HG03196 (cell line): Measurements from ENCODE around the gene IRF2BP2.

Experiments used
- ATAC-seq: cut with Tn5 transposase; IDR thresholded peaks from one replicate; pipeline ENCODE4 v1.9.1; 2021; ENCODE audit not compliant: unreplicated experiment

Gene IRF2BP2

DNA sequence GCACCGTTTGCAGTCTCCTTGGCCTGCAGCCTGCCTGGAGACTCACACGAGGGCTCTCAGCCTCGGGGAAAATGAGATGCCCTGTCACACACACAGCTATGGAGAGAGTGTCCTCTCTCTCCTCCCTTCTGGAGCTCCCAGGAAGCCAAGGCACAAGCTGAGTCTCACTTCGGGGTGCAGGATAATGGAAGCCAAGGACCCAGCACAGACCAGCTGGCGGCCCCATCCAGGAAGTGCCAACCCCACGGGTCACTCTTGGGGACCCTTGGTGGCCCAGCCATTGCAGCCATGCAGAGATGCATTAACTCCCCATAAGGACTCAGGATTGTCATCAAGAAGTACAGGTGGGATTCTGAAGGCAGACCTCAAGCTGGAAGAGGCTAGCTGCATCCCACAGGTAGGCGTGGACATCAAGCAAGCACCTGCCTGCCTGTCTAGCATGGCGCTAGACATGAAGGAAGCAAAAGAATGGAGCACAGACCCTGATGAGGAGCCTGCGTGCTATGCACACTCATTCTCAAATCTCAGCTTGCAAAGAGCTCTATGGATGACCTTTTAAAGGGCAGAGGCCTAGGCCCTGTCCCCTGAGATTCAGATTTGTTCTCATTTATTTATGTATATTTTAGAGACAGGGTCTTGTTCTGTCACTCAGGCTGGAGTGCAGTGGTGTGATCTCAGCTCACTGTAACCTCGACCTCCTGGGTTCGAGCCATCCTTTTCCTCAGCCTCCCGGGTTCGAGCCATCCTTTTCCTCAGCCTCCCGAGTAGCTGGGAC lies 49.9 kb downstream of the IRF2BP2 start:
- no peak for ATAC-seq

DNA sequence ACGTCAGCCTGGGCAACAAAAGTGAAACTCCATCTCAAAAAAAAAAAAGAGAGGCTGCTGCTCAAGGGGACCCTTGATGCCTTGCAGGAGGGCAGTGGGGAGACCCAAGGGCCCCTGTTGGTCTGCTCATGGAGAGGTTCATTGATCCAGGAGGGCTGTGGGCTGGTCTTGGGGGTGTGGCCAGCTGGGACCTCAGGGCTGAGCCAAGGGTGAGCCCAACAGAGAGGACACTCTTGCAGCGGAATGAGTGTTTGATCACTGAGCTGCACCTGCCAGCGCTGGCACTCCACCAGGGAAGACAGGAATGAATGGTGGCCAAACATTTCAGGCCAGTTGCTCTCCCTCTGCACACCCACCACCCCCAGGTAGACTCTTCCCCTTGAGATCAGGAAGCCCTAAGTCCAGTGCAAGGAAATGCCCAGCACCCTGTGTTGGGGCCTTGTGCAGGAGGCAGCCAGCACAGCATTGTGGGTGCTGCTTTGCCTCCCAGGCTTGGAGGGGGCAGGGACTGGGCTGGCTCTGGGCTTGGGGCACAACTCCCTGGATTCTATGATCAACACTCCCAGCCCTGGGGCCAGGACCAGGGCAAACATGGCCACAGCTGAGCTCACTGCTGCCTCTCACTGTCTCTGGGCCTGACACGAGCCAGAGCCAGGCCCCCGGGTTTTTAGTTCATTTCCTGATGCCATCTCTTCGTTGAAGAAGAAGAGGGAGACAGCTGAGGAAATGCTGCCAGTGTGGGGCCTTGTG lies 50.7 kb downstream of the IRF2BP2 start:
- ATAC-seq, result no peak

DNA sequence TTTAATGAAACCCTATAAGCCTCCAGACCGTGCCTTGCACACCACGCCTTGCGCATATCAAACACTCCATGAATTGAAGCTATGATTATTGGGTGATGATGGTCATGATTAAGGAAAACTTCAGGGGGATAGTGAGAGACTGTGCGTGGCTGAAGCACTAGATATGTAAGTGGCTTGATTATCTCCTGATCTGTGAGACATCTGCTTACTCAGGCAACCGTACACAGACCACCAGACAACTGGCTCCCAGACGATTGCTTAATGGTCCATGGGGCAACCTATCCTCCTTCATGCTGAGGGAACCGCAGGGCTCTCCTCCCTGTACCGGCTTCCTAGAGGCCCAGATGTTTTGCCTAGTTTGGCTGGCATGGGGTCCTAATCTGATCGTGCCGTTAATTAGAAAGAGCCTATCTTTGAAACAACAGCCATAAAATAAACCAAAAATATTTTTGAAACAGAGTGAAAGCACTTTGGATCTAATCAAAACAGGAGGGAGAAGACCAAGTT lies 51.6 kb downstream of the IRF2BP2 start:
- no peak for ATAC-seq

DNA sequence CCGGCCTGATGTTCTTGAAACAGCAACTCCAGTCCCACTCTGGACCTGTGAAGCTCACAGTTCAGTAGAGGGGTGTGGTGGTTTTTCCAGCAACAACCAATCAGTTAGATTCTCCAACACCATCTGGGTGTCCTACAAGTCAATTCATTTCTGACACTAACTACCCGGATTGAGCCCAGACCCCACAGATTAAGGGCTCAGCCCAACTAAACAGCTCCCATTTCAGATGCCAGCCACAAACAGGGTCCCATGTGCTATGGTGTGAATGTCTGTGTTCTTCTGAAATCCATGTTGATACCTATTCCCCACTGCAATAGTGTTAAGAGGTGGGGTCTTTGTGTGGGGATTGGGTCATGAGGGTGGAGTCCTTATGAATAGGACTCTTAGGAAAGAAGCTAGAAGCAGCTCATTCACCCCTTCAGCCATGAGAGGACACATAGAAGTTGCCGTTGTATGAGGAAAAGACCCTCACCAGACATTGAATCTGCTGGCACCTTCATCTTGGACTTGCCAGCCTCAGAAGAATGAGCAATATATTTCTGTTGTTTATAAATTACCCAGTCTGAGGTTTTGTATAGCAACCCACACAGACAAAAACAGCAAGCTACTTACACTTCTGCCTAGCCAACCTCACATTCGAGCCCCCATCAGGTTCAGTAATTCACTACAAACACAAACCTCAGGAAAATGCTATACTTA lies 53.6 kb downstream of the IRF2BP2 start:
- ATAC-seq, result no peak

DNA sequence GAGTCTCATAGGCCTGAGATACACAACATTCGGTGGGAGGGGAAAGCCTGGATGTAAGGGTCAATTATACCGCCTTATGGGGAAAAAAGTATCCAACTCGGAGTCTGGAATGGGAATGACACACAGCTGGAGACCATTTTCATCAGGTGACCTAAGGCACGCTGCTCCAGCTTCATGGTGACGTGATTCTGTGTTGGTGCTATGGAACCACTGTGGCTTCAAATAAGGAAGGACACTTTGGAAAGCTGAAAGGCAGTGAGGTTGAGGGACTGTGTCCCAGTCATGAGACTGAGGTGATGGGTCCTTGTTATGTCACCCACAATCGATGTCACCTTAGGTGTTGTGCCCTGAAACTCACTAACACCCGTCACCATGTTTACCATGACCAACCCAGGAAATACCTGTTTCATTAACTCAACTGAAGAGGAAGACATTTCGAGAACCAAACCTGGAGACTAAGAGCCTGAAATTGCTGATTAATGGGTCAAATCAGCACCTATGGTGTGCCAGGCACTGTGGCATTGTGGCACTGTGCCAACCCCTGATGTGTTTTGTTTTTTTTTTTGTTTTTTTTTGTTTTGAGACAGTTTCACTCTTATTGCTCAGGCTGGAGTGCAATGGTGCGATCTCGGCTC lies 54.5 kb downstream of the IRF2BP2 start:
- no peak for ATAC-seq

DNA sequence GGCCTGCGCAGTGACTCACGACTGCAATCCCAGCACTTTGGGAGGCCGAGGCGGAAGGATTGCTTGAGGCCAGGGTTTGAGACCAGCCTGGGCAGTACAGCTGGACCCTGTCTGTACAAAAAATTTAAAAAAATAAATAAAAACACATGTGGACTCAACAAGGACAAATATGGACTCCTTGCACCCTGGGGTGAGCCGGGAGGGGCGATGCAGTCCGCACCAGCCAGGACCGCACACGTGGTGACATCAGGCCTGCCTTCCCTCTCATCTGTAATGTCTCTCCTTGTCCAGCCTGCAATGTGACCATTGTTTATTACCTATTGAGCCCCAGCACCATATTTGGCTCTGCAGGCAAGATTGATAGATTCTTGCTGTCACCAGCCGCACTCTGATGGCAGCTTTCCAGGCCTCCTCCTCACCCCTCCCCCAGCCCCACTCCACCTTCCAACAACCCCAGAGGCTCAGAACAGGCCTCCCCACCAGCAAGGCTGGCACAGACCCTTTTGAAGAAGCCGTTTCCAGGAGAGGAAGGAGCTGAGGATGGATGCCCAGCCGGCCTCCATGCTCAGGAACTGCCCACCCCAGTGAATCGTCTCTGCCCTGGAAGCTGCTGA lies 55.2 kb downstream of the IRF2BP2 start:
- no peak for ATAC-seq
